ENCODE measurements around the gene LARP1B. TPM values are rescaled to one million over a fixed set of nuclear protein-coding genes. Genes with fewer than 3 reads are reported as not detected.

The LARP1B gene
- total and polyA plus RNA-seq, 9 of the 15 experiments (the other 6 are each of a cell fraction or from before 2014, with no cell fraction given), result 19.2 to 59.7 (median 37.9) TPM

GRCh38 chr4:128249787-128250668 is 188.9 kb downstream of the LARP1B start:
- 0 out of 2 replicates have a peak, but pooled peaks have one; percentile 10 for TF ChIP-seq MAFG (tag; conservative IDR thresholded peaks at IDR 0.05)
- TF ChIP-seq CEBPZ (IDR thresholded peaks at IDR 0.05; ENCODE audit: borderline replicate concordance, low read depth, low read length), result peak; percentile 49; the same call in 1 of the 2 replicates
- TF ChIP-seq C11orf30 (IDR thresholded peaks at IDR 0.05; ENCODE audit: low read depth), result peak; percentile 53; the same call in 1 of the 2 replicates
- peak; percentile 17; the same call in 1 of the 2 replicates for TF ChIP-seq MAFF (IDR thresholded peaks at IDR 0.05; ENCODE audit: low read length)
- no peak for TF ChIP-seq FOSL1 (tag; conservative IDR thresholded peaks at IDR 0.05)
- TF ChIP-seq ZFP36 (IDR thresholded peaks at IDR 0.05; ENCODE audit: low read depth, low read length, partially characterized antibody), result peak; percentile 86
- no peak for TF ChIP-seq ARID3B (CRISPR knock-in tag; IDR thresholded peaks at IDR 0.05; ENCODE audit: borderline replicate concordance)
- peak; percentile 83 for TF ChIP-seq ZNF316 (IDR thresholded peaks at IDR 0.05)
- DNase-seq (ENCODE audit: extremely low read depth in 1 of 4, low spot score in 3 of 4) (peak in 1 of 4 experiments; percentile 22), FAIRE-seq (no peak), ATAC-seq (no peak)
- no peaks in the 10 kb centered on the region for H3K9me1 ChIP-seq (ENCODE audit: control insufficient read depth, insufficient read depth, low read length)
- no TSS peak for BruUV-seq (replicated peaks)
- H3K9ac ChIP-seq (ENCODE audit: insufficient read depth in 1 of 2, low read depth in 2 of 2, low read length in 2 of 2), result no peak overlapping the region
- no peaks in the 10 kb centered on the region; the same call in 1 of the 2 replicates for H3K9me3 ChIP-seq (replicated peaks; ENCODE audit: control insufficient read depth, insufficient read depth, low read depth, low read length)
- H3K4me2 ChIP-seq (ENCODE audit: insufficient read depth, low read length), result no peak overlapping the region
- no peaks in the 10 kb centered on the region for H3K27me3 ChIP-seq (ENCODE audit: control insufficient read depth in 2 of 2, insufficient read depth in 2 of 2, low read length in 2 of 2)
- WGBS (ENCODE audit: insufficient coverage, low coverage, missing lambda C conversion rate), result 26% methylated on average over 4 of the region's 4 CpGs
- H4K20me1 ChIP-seq (replicated peaks; ENCODE audit: control insufficient read depth, insufficient read depth, low read length), result no peaks in the 10 kb centered on the region
- no peaks in the 10 kb centered on the region for H3K36me3 ChIP-seq (ENCODE audit: control insufficient read depth, insufficient read depth, low read length)
- intact Hi-C loops (cut with micrococcal nuclease) (no loop called here), in situ Hi-C loops (cut with MboI) (no loop called here)
- H3K4me3 ChIP-seq, result no peak overlapping the region
- no peak overlapping the region for H3K27ac ChIP-seq (ENCODE audit: extremely low read depth, low read depth, low read length)
- H2AFZ ChIP-seq (ENCODE audit: low read depth, low read length), result no peak overlapping the region
- POLR2A ChIA-PET, result interaction anchor here (0.6 kb wide), 1 partner anchor 27 kb away, joined by 3 read pairs; no protein-coding TSS in a partner anchor
- no peaks in the 10 kb centered on the region; a peak in 2 of 5 replicates for H3K4me1 ChIP-seq (replicated peaks in 1 of 2; ENCODE audit: control insufficient read depth in 2 of 2, insufficient read depth in 2 of 2, low read length in 2 of 2)
- CTCF ChIA-PET (ENCODE audit: low intra/inter-chr PET ratio), result no interaction called here
- H3K79me2 ChIP-seq (ENCODE audit: control insufficient read depth, insufficient read depth, low read length), result no peaks in the 10 kb centered on the region
